K562 (cell line): ENCODE measurements around the gene CXorf65. TPM values are rescaled to one million over a fixed set of nuclear protein-coding genes. Genes with fewer than 3 reads are reported as not detected.

Experiments
- HCFC1 ChIP-seq: IDR thresholded peaks from 2 replicates; pipeline ENCODE4 v1.6.1; 2012; ENCODE audit warnings: low read depth, low read length, improper control_type of control experiment
- MCM2 ChIP-seq: fragments of 450-650 bp; IDR thresholded peaks from 2 replicates; pipeline ENCODE4 v1.6.1; 2017; ENCODE audit warnings: low read depth, mild to moderate bottlenecking
- POLR2A ChIP-seq: fragments of 450-650 bp; conservative IDR thresholded peaks from 2 replicates; pipeline ENCODE4 v1.6.1; 2016
- POLR2H ChIP-seq: IDR thresholded peaks from 2 replicates; pipeline ENCODE4 v1.6.1; 2016; ENCODE audit warnings: missing genetic modification characterization, low read depth, mild to moderate bottlenecking, control low read depth, missing compliant biosample characterization, moderate library complexity
- RAD21 ChIP-seq, 2 experiments: fragments of 250-450 bp in 1 of 2; fragments of 450-650 bp in 1 of 2; sonication (Bioruptor Pico) in 1 of 2; formaldehyde crosslinking in 1 of 2; IDR thresholded peaks in 1 of 2; conservative IDR thresholded peaks in 1 of 2; 2 replicates each; pipeline versions ENCODE4 v1.4.0 to v1.8.0; 2020 to 2022; ENCODE audit warnings: mild to moderate bottlenecking in 2 of 2, moderate library complexity in 1 of 2
- SIN3A ChIP-seq, 2 experiments: fragments of 150-350 bp in 1 of 2; IDR thresholded peaks; 2 replicates each; pipeline ENCODE4 v1.6.1; 2011 to 2016; ENCODE audit warnings: borderline replicate concordance in 2 of 2, low read depth in 2 of 2, low read length in 2 of 2, mild to moderate bottlenecking in 2 of 2, moderate library complexity in 2 of 2; ENCODE audit not compliant: control insufficient read depth in 1 of 2
- TAL1 ChIP-seq: fragments of 450-650 bp; IDR thresholded peaks from 2 replicates; pipeline ENCODE4 v1.6.1; 2016; ENCODE audit warnings: mild to moderate bottlenecking
- TCF15 ChIP-seq: fragments of 250-450 bp; sonication (Bioruptor Pico); IDR thresholded peaks from 2 replicates; pipeline ENCODE4 v1.8.0; 2022; ENCODE audit warnings: moderate library complexity, mild to moderate bottlenecking, inconsistent platforms
- ZBTB7A ChIP-seq: IDR thresholded peaks from 2 replicates; pipeline ENCODE4 v1.6.1; 2011; ENCODE audit warnings: low read depth, mild to moderate bottlenecking, low read length, moderate library complexity, borderline replicate concordance; ENCODE audit not compliant: control insufficient read depth
- polyA plus RNA-seq, 8 experiments: library from polyadenylated mRNA; depleted of rRNA in 4 of 8; stranded (reverse) in 5 of 8; unstranded in 3 of 8; fragments of >200 nt; fragmentation: Nextera tagmentation in 2 of 8; fragmentation: Illumina TruSeq in 1 of 8; extraction: Ambion mirVana in 2 of 8; extraction: Trizol in 1 of 8; gene quantifications; 2 replicates each; pipeline versions ENCODE4 v1.2.1 to v1.2.3, GENCODE V29; 2011 to 2014; ENCODE audit warnings: inconsistent platforms in 1 of 8, missing spikeins in 1 of 8
- total RNA-seq, 7 experiments: library from RNA; depleted of rRNA in 6 of 7; stranded (reverse); fragments of >200 nt in 6 of 7; fragmentation: Illumina TruSeq in 2 of 7; extraction: Trizol in 2 of 7; gene quantifications; 2 replicates each; pipeline versions ENCODE4 v1.2.1 to v1.2.3, GENCODE V29; 2011 to 2021; ENCODE audit warnings: low replicate concordance in 1 of 7
- TF ChIP-seq, protein P1 (sequence below): fragments of 450-650 bp; IDR thresholded peaks from 2 replicates; pipeline ENCODE4 v1.6.1; 2018; ENCODE audit not compliant: partially characterized antibody
- TF ChIP-seq, protein P2 (sequence below): fragments of 450-650 bp; formaldehyde crosslinking; IDR thresholded peaks from 2 replicates; pipeline ENCODE4 v1.4.0; 2020; ENCODE audit warnings: mild to moderate bottlenecking, moderate library complexity
- TF ChIP-seq, protein P3 (sequence below): fragments of 250-450 bp; sonication (Bioruptor Pico); IDR thresholded peaks from 2 replicates; pipeline ENCODE4 v1.4.0; 2020; ENCODE audit warnings: borderline replicate concordance
- TF ChIP-seq, protein P4 (sequence below): fragments of 250-450 bp; sonication (Bioruptor Pico); IDR thresholded peaks from 2 replicates; pipeline ENCODE4 v1.5.0; 2020; ENCODE audit warnings: mild to moderate bottlenecking, borderline replicate concordance

The CXorf65 gene
- total and polyA plus RNA-seq, 9 of the 15 experiments (the other 6 are each of a cell fraction or from before 2014, with no cell fraction given), result 1.4 to 8.4 (median 2.9) TPM

- TF ChIP-seq, protein P1, sequence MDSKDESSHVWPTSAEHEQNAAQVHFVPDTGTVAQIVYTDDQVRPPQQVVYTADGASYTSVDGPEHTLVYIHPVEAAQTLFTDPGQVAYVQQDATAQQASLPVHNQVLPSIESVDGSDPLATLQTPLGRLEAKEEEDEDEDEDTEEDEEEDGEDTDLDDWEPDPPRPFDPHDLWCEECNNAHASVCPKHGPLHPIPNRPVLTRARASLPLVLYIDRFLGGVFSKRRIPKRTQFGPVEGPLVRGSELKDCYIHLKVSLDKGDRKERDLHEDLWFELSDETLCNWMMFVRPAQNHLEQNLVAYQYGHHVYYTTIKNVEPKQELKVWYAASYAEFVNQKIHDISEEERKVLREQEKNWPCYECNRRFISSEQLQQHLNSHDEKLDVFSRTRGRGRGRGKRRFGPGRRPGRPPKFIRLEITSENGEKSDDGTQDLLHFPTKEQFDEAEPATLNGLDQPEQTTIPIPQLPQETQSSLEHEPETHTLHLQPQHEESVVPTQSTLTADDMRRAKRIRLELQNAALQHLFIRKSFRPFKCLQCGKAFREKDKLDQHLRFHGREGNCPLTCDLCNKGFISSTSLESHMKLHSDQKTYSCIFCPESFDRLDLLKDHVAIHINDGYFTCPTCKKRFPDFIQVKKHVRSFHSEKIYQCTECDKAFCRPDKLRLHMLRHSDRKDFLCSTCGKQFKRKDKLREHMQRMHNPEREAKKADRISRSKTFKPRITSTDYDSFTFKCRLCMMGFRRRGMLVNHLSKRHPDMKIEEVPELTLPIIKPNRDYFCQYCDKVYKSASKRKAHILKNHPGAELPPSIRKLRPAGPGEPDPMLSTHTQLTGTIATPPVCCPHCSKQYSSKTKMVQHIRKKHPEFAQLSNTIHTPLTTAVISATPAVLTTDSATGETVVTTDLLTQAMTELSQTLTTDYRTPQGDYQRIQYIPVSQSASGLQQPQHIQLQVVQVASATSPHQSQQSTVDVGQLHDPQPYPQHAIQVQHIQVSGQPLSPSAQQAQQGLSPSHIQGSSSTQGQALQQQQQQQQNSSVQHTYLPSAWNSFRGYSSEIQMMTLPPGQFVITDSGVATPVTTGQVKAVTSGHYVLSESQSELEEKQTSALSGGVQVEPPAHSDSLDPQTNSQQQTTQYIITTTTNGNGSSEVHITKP, result peak; percentile 39
- TF ChIP-seq RAD21 (CRISPR knock-in tag; conservative IDR thresholded peaks at IDR 0.05 in 1 of 2, IDR thresholded peaks at IDR 0.05 in 1 of 2) (no peak), TAL1 (no peak), TCF15 (CRISPR knock-in tag) (no peak), POLR2H (tag) (peak; percentile 67; the same call in 1 of the 2 replicates), POLR2A (peak; percentile 75), ZBTB7A (0 out of 2 replicates have a peak, but pooled peaks have one; percentile 30), SIN3A (IDR thresholded peaks at IDR 0.05; ENCODE audit: borderline replicate concordance in 2 of 2, control insufficient read depth in 1 of 2, low read depth in 2 of 2, low read length in 2 of 2) (peak in 1 of 2 experiments; percentile 15; a peak in 1 of 4 replicates), HCFC1 (no peak), MCM2 (no peak)
- TF ChIP-seq, protein P2, sequence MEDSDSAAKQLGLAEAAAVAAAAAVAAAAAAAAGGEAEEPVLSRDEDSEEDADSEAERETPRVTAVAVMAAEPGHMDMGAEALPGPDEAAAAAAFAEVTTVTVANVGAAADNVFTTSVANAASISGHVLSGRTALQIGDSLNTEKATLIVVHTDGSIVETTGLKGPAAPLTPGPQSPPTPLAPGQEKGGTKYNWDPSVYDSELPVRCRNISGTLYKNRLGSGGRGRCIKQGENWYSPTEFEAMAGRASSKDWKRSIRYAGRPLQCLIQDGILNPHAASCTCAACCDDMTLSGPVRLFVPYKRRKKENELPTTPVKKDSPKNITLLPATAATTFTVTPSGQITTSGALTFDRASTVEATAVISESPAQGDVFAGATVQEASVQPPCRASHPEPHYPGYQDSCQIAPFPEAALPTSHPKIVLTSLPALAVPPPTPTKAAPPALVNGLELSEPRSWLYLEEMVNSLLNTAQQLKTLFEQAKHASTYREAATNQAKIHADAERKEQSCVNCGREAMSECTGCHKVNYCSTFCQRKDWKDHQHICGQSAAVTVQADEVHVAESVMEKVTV, result peak; percentile 69
- TF ChIP-seq, protein P3, sequence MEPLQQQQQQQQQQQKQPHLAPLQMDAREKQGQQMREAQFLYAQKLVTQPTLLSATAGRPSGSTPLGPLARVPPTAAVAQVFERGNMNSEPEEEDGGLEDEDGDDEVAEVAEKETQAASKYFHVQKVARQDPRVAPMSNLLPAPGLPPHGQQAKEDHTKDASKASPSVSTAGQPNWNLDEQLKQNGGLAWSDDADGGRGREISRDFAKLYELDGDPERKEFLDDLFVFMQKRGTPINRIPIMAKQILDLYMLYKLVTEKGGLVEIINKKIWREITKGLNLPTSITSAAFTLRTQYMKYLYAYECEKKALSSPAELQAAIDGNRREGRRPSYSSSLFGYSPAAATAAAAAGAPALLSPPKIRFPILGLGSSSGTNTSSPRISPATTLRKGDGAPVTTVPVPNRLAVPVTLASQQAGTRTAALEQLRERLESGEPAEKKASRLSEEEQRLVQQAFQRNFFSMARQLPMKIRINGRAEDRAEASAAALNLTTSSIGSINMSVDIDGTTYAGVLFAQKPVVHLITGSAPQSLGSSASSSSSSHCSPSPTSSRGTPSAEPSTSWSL (CRISPR knock-in tag), result no peak
- TF ChIP-seq, protein P4, sequence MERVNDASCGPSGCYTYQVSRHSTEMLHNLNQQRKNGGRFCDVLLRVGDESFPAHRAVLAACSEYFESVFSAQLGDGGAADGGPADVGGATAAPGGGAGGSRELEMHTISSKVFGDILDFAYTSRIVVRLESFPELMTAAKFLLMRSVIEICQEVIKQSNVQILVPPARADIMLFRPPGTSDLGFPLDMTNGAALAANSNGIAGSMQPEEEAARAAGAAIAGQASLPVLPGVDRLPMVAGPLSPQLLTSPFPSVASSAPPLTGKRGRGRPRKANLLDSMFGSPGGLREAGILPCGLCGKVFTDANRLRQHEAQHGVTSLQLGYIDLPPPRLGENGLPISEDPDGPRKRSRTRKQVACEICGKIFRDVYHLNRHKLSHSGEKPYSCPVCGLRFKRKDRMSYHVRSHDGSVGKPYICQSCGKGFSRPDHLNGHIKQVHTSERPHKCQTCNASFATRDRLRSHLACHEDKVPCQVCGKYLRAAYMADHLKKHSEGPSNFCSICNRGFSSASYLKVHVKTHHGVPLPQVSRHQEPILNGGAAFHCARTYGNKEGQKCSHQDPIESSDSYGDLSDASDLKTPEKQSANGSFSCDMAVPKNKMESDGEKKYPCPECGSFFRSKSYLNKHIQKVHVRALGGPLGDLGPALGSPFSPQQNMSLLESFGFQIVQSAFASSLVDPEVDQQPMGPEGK (CRISPR knock-in tag), result no peak
Observed at GRCh38 chrX:71118032-71118984, 11.8 kb upstream of the CXorf65 start, which contains the start of gene MED12 (continued).
